C4-2B (cell line): ENCODE results near the gene ATP5F1D.

Experiments
- ZFX ChIP-seq: fragments of 450-650 bp; IDR thresholded peaks from 2 replicates; pipeline ENCODE4 v1.6.1; 2017
- TF ChIP-seq, protein P1 (sequence below): fragments of 450-650 bp; conservative IDR thresholded peaks from 2 replicates; pipeline ENCODE4 v1.5.1; 2017; ENCODE audit warnings: mild to moderate bottlenecking

DNA sequence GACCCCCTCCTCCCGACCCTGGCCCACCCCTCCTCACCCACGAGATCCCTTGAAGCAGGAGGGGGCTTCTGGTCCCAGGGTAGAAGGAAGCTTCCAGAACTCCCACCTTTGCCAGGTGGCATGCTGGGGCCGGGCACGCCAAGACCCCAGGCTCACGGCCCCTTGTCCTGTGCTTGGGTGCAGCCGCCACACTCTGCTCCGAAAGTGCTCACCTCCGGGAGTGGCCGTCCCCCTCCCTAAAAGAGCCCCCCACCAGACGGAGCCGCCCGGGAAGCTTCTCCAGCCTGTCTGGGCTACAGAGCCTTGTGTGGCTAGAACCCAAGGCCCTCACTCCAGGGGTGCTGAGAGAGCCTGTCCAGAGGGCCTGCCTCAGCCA lies 42.4 kb downstream of the ATP5F1D start:
- TF ChIP-seq, protein P1, sequence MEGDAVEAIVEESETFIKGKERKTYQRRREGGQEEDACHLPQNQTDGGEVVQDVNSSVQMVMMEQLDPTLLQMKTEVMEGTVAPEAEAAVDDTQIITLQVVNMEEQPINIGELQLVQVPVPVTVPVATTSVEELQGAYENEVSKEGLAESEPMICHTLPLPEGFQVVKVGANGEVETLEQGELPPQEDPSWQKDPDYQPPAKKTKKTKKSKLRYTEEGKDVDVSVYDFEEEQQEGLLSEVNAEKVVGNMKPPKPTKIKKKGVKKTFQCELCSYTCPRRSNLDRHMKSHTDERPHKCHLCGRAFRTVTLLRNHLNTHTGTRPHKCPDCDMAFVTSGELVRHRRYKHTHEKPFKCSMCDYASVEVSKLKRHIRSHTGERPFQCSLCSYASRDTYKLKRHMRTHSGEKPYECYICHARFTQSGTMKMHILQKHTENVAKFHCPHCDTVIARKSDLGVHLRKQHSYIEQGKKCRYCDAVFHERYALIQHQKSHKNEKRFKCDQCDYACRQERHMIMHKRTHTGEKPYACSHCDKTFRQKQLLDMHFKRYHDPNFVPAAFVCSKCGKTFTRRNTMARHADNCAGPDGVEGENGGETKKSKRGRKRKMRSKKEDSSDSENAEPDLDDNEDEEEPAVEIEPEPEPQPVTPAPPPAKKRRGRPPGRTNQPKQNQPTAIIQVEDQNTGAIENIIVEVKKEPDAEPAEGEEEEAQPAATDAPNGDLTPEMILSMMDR, result no peak
- no peak for TF ChIP-seq ZFX
